ENCODE data around the gene FOXR1. TPM values are rescaled to one million over a fixed set of nuclear protein-coding genes. Genes with fewer than 3 reads are reported as not detected.

Gene FOXR1
- total and polyA plus RNA-seq, 2 of the 8 experiments (the other 6 are each of a cell fraction or from before 2014, with no cell fraction given) = not detected

GRCh38 chr11:118931571-118931970, 40.0 kb upstream of the FOXR1 start:
- H3K9me3 ChIP-seq (ENCODE audit: insufficient read depth in 2 of 2, low read depth in 1 of 2, low read length in 1 of 2) = no peaks in the 10 kb centered on the region
- no peak overlapping the region for H2BK120ac ChIP-seq (replicated peaks; ENCODE audit: low read depth, low read length)
- no peak overlapping the region for H3K56ac ChIP-seq (replicated peaks; ENCODE audit: insufficient read length, low read depth, low read length)
- no peak overlapping the region for H3K9ac ChIP-seq (replicated peaks in 1 of 4; ENCODE audit: extremely low read depth in 1 of 4, low read depth in 3 of 4, low read length in 3 of 4)
- H3K27me3 ChIP-seq (replicated peaks in 1 of 4; ENCODE audit: control insufficient read depth in 3 of 4, extremely low read depth in 1 of 4, insufficient read depth in 3 of 4, low read length in 3 of 4) = peaks cover 0 to 6% (median 0%) of the 10 kb centered on the region in 4 experiments; a peak in 3 of 7 replicates
- H2BK5ac ChIP-seq (ENCODE audit: low read depth, low read length) = no peak overlapping the region
- peaks cover 6% of the 10 kb centered on the region for H3K23me2 ChIP-seq (ENCODE audit: low read depth, low read length)
- POLR2A ChIA-PET (ENCODE audit: partially characterized antibody) = interaction anchor here (0.7 kb wide), 2 partner anchors 36 to 50 kb away, joined by 3 to 4 read pairs; no protein-coding TSS in a partner anchor
- H2AK5ac ChIP-seq (ENCODE audit: low read depth, low read length) = no peak overlapping the region; the same call in 1 of the 2 replicates
- no peak overlapping the region for H2AFZ ChIP-seq (ENCODE audit: low read length)
- no peak overlapping the region for H2BK12ac ChIP-seq (ENCODE audit: low read depth, low read length)
- no peak for DNase-seq (ENCODE audit: low read depth in 1 of 2, low spot score in 2 of 2)
- FAIRE-seq = no peak
- H3K23ac ChIP-seq (ENCODE audit: insufficient read length) = no peak overlapping the region
- H3K36me3 ChIP-seq (ENCODE audit: control insufficient read depth in 2 of 4, insufficient read depth in 4 of 4, low read length in 3 of 4) = no peaks in the 10 kb centered on the region
- H4K91ac ChIP-seq (replicated peaks; ENCODE audit: insufficient read length, low read length) = no peak overlapping the region
- H3K79me1 ChIP-seq (ENCODE audit: low read depth, low read length) = no peaks in the 10 kb centered on the region
- no peak overlapping the region for H2BK15ac ChIP-seq (ENCODE audit: low read length)
- no peak overlapping the region for H3K4ac ChIP-seq (replicated peaks; ENCODE audit: insufficient read length, low read depth, low read length)
- no peak overlapping the region for H4K5ac ChIP-seq (ENCODE audit: insufficient read length, low read depth, low read length)
- no peaks in the 10 kb centered on the region for H4K20me1 ChIP-seq (replicated peaks in 1 of 2; ENCODE audit: control insufficient read depth in 1 of 2, insufficient read depth in 2 of 2, low read length in 2 of 2)
- no peak overlapping the region for H2BK20ac ChIP-seq (ENCODE audit: low read length)
- H3K79me2 ChIP-seq (ENCODE audit: control insufficient read depth in 1 of 2, insufficient read depth in 2 of 2, low read length in 2 of 2) = no peaks in the 10 kb centered on the region
- CTCF ChIA-PET (ENCODE audit: partially characterized antibody) = interaction anchor here (1.3 to 7.3 kb wide), 6 partner anchors 8 to 139 kb away, joined by 3 to 100 read pairs (median 12); partner anchors contain the start of gene UPK2
- H4K8ac ChIP-seq (ENCODE audit: extremely low read depth, insufficient read depth, low read length) = no peak overlapping the region
- H3K4me1 ChIP-seq (replicated peaks in 1 of 4; ENCODE audit: control insufficient read depth in 3 of 4, insufficient read depth in 4 of 4, low read length in 3 of 4) = peaks cover 0 to 15% (median 9%) of the 10 kb centered on the region in 4 experiments; a peak in 6 of 7 replicates
- H3K18ac ChIP-seq (ENCODE audit: extremely low read depth, low read length) = no peak overlapping the region
- no peak overlapping the region for H3K4me2 ChIP-seq (ENCODE audit: insufficient read depth in 1 of 2, low read depth in 2 of 2, low read length in 2 of 2)
- no peak overlapping the region for H3K27ac ChIP-seq (ENCODE audit: low read depth, low read length)
- H3K4me3 ChIP-seq (ENCODE audit: extremely low read depth in 1 of 4, insufficient read depth in 2 of 4, low read depth in 3 of 4, low read length in 4 of 4) = no peak overlapping the region
- no peak overlapping the region for H3K14ac ChIP-seq (ENCODE audit: insufficient read length)
- TF ChIP-seq, protein P1, sequence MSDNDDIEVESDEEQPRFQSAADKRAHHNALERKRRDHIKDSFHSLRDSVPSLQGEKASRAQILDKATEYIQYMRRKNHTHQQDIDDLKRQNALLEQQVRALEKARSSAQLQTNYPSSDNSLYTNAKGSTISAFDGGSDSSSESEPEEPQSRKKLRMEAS (IDR thresholded peaks at IDR 0.05) = no peak
- TF ChIP-seq CBX8 (IDR thresholded peaks at IDR 0.05; ENCODE audit: borderline replicate concordance, low read depth, low read length) = no peak

Measured in H1 (cell line).